B cell (primary cell): ENCODE measurements around the gene ATG7. TPM values are rescaled to one million over a fixed set of nuclear protein-coding genes. Genes with fewer than 3 reads are reported as not detected.

Experiments used
- ATAC-seq: fragments of 200-7000 bp; cut with Tn5 transposase; one replicate; pipeline ENCODE4 v1.10.0; 2021; ENCODE audit warnings: low read depth, mild to moderate bottlenecking, moderate number of reproducible peaks, moderate library complexity
- CTCF ChIA-PET: fragments of 350-600 bp; sonication (Branson Sonifier 250); formaldehyde crosslinking; loops from one replicate; lab custom pipeline; 2021; ENCODE audit warnings: antibody characterized with exemption, inconsistent platforms; lab: Charles Lee
- POLR2A ChIA-PET: fragments of 350-600 bp; sonication (Branson Sonifier 250); formaldehyde crosslinking; loops from one replicate; lab custom pipeline; 2021; ENCODE audit warnings: antibody characterized with exemption; lab: Charles Lee
- DNase-seq: peaks from one replicate; pipeline ENCODE4 v3.0.0; 2013
- H2AFZ ChIP-seq: 2 replicates; pipeline ENCODE4 v1.6.1; 2012; ENCODE audit warnings: mild to moderate bottlenecking, low read depth, low read length; ENCODE audit not compliant: insufficient read depth, poor library complexity, severe bottlenecking
- H3K27ac ChIP-seq, 2 donors: 1 replicate in 1 of 2; 2 replicates in 1 of 2; pipeline ENCODE4 v1.5.1; 2012 to 2013; ENCODE audit warnings: low read length in 2 of 2, mild to moderate bottlenecking in 2 of 2, moderate library complexity in 1 of 2
- H3K27me3 ChIP-seq, 4 experiments: fragments of 200-600 bp in 1 of 4; sonication (generic) in 1 of 4; replicated peaks in 1 of 4; 1 replicate in 2 of 4; 2 replicates in 2 of 4; pipeline versions ENCODE4 v1.6.1 to v1.7.0; 2013 to 2016; ENCODE audit warnings: low read length in 3 of 4, mild to moderate bottlenecking in 2 of 4, mixed read lengths in 1 of 4, moderate library complexity in 1 of 4; ENCODE audit not compliant: insufficient read depth in 4 of 4, control insufficient read depth in 3 of 4; ENCODE audit errors: control extremely low read depth in 1 of 4
- H3K36me3 ChIP-seq, 2 experiments: replicated peaks in 1 of 2; 1 replicate in 1 of 2; 2 replicates in 1 of 2; pipeline versions ENCODE4 v1.6.1 to v1.7.1; 2013; ENCODE audit warnings: low read length in 1 of 2; ENCODE audit not compliant: insufficient read depth in 2 of 2, control insufficient read depth in 1 of 2; ENCODE audit errors: control extremely low read depth in 1 of 2, extremely low read depth in 1 of 2
- H3K4me1 ChIP-seq, 2 donors: fragments of 200-600 bp in 1 of 2; sonication (generic) in 1 of 2; 1 replicate in 1 of 2; 2 replicates in 1 of 2; pipeline versions ENCODE4 v1.5.1 to v1.6.1; 2013 to 2017; ENCODE audit warnings: low read length in 2 of 2; ENCODE audit not compliant: control insufficient read depth in 2 of 2, insufficient read depth in 2 of 2
- H3K4me2 ChIP-seq: replicated peaks from 2 replicates; pipeline ENCODE3; 2012; ENCODE audit warnings: mild to moderate bottlenecking, low read depth, low read length; ENCODE audit not compliant: poor library complexity, severe bottlenecking
- H3K4me3 ChIP-seq, 5 experiments: fragments of 200-600 bp in 1 of 5; sonication (generic) in 1 of 5; 1 replicate in 3 of 5; 2 replicates in 2 of 5; pipeline versions ENCODE4 v1.5.1 to v1.7.0; 2011 to 2016; ENCODE audit warnings: low read length in 4 of 5, mild to moderate bottlenecking in 4 of 5, low read depth in 2 of 5, control low read depth in 1 of 5, moderate library complexity in 1 of 5; ENCODE audit not compliant: insufficient read depth in 1 of 5; ENCODE audit errors: control extremely low read depth in 1 of 5, extremely low read depth in 1 of 5
- H3K79me2 ChIP-seq: fragments of 200-600 bp; sonication (generic); one replicate; pipeline ENCODE4 v1.6.0; 2016; ENCODE audit warnings: low read length; ENCODE audit not compliant: control insufficient read depth, insufficient read depth
- H3K9ac ChIP-seq: fragments of 200-600 bp; sonication (generic); 2 replicates; pipeline ENCODE4 v1.6.1; 2017; ENCODE audit warnings: mild to moderate bottlenecking, low read length, moderate library complexity
- H3K9me3 ChIP-seq, 3 donors: one replicate each; pipeline versions ENCODE4 v1.6.1 to v1.7.1; 2013; ENCODE audit warnings: low read length in 2 of 3; ENCODE audit not compliant: control insufficient read depth in 2 of 3, insufficient read depth in 1 of 3; ENCODE audit errors: control extremely low read depth in 1 of 3
- H4K20me1 ChIP-seq: 2 replicates; pipeline ENCODE4 v1.6.0; 2012; ENCODE audit warnings: mild to moderate bottlenecking, low read length; ENCODE audit not compliant: insufficient read depth, control insufficient read depth, poor library complexity, severe bottlenecking
- H3K27ac Mint-ChIP-seq: one replicate; pipeline ENCODE4 v1.8.0; 2021; ENCODE audit warnings: mixed read lengths
- H3K27me3 Mint-ChIP-seq: one replicate; pipeline ENCODE4 v1.8.0; 2021; ENCODE audit warnings: mixed read lengths
- H3K4me1 Mint-ChIP-seq: one replicate; pipeline ENCODE4 v1.8.0; 2021; ENCODE audit warnings: mixed read lengths
- H3K4me3 Mint-ChIP-seq: one replicate; pipeline ENCODE4 v1.8.0; 2021; ENCODE audit warnings: mixed read lengths
- H3K9me3 Mint-ChIP-seq: one replicate; pipeline ENCODE4 v1.8.0; 2022; ENCODE audit warnings: mixed read lengths; ENCODE audit not compliant: insufficient read depth
- CTCF ChIP-seq: fragments of 200-600 bp; IDR thresholded peaks from one replicate; pipeline ENCODE4 v1.8.0; 2022; ENCODE audit warnings: antibody characterized with exemption, mild to moderate bottlenecking
- EZH2 ChIP-seq: IDR thresholded peaks from 2 replicates; pipeline ENCODE4 v1.6.1; 2012; ENCODE audit warnings: borderline replicate concordance, low read depth, mild to moderate bottlenecking, moderate library complexity, low read length; ENCODE audit not compliant: insufficient read depth, poor library complexity, severe bottlenecking
- WGBS: methylation state at CpG from one replicate; pipeline ENCODE4 v1.1.5; 2013; ENCODE audit warnings: missing lambda C conversion rate; ENCODE audit not compliant: insufficient coverage; 5-methylcytosine and 5-hydroxymethylcytosine counted together
- intact Hi-C: fragments of 100-400 bp; cut with micrococcal nuclease; formaldehyde crosslinking; loops from one replicate; pipeline ENCODE4 v1.10.0; 2022
- polyA plus RNA-seq: library from polyadenylated mRNA; depleted of rRNA; stranded (reverse); fragments of >200 nt; gene quantifications from 2 replicates; pipeline ENCODE4 v1.2.3, GENCODE V29; 2012
- total RNA-seq, 2 donors: library from RNA; stranded (reverse); fragments of 120-200 nt in 1 of 2; gene quantifications; 1 replicate in 1 of 2; 2 replicates in 1 of 2; pipeline versions ENCODE4 v1.2.3 to v1.2.4, GENCODE V29; 2013 to 2022

Gene ATG7
- total and polyA plus RNA-seq, 2 donors (not counting 1 experiment from before 2014, with no cell fraction given): 13.9 to 66.4 TPM

DNA sequence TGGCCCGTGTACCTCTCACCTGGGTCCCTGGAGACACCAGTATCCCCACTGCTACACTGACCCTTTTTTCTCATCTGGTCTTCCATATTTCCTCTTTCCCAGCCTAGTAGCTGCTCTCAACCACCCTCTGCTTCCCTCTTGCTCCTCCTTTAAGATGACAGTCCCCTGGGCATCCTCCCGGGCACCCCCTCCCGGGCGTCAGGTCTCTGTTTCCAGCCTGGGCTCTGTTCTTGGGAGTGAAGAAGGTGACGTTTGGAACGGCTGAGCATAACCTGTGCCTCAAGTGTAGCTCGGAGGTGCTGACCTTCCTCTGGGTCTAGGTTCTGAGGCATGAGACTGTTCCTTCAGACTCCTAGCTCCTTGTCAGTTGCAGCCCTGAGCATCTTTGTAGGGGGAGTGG, 270.4 kb downstream of the ATG7 start:
- ATAC-seq (no peak), DNase-seq (no peak)
- Histone ChIP-seq H3K4me2 (no peak overlapping the region), H3K9me3 (peaks cover 0 to 12% (median 0%) of the 10 kb centered on the region in 3 donors), H3K27me3 (no peaks in the 10 kb centered on the region), H3K36me3 (no peaks in the 10 kb centered on the region), H3K9ac (no peak overlapping the region), H3K4me1 (no peaks in the 10 kb centered on the region), H2AFZ (no peak overlapping the region), H3K27ac (no peak overlapping the region), H3K4me3 (no peak overlapping the region), H3K79me2 (no peaks in the 10 kb centered on the region), H4K20me1 (no peaks in the 10 kb centered on the region)
- CTCF ChIA-PET: no interaction called here
- Mint-ChIP-seq H3K4me1 (no peaks in the 10 kb centered on the region), H3K9me3 (no peaks in the 10 kb centered on the region), H3K27me3 (no peaks in the 10 kb centered on the region), H3K4me3 (no peak overlapping the region), H3K27ac (no peak overlapping the region)
- intact Hi-C loops: no loop called here
- POLR2A ChIA-PET: no interaction called here
- TF ChIP-seq CTCF: no peak
- no peak for TF ChIP-seq EZH2
- 88% methylated on average over 7 of the region's 7 CpGs for WGBS

- Mint-ChIP-seq H3K27ac (no peak overlapping the region), H3K4me3 (no peak overlapping the region), H3K9me3 (no peaks in the 10 kb centered on the region), H3K4me1 (no peaks in the 10 kb centered on the region), H3K27me3 (no peaks in the 10 kb centered on the region)
- CTCF ChIA-PET: no interaction called here
- no peaks in the 10 kb centered on the region for H4K20me1 ChIP-seq
- 93% methylated on average over 12 of the region's 19 CpGs for WGBS
- no peak for DNase-seq
- POLR2A ChIA-PET: no interaction called here
- intact Hi-C loops: no loop called here
- H3K27me3 ChIP-seq: no peaks in the 10 kb centered on the region
- H2AFZ ChIP-seq: no peak overlapping the region
- H3K4me3 ChIP-seq: no peak overlapping the region
- no peak overlapping the region for H3K4me2 ChIP-seq
- no peaks in the 10 kb centered on the region for H3K79me2 ChIP-seq
- no peaks in the 10 kb centered on the region for H3K4me1 ChIP-seq
- TF ChIP-seq CTCF: no peak
- no peak for TF ChIP-seq EZH2
- no peak overlapping the region for H3K9ac ChIP-seq
- H3K9me3 ChIP-seq: peaks cover 0 to 12% (median 0%) of the 10 kb centered on the region in 3 donors
- no peak overlapping the region for H3K27ac ChIP-seq
- no peak for ATAC-seq
- H3K36me3 ChIP-seq: no peaks in the 10 kb centered on the region
Observed at GRCh38 chr3:11543141-11543947, 271.1 kb downstream of the ATG7 start.
